MM.1S (cell line): ENCODE data around the gene AMBN.

Experiments
- DNase-seq: peaks from one replicate; pipeline ENCODE4 v3.0.0-alpha.2; 2015
- H2AFZ ChIP-seq: fragments of 300-600 bp; sonication (generic); 2 replicates; pipeline ENCODE4 v1.6.0; 2016; ENCODE audit warnings: antibody characterized with exemption, low read length
- H3F3A ChIP-seq: fragments of 300-600 bp; sonication (generic); 2 replicates; pipeline ENCODE4 v1.6.1; 2016; ENCODE audit warnings: mild to moderate bottlenecking, antibody characterized with exemption, low read length, moderate library complexity, mixed read lengths; ENCODE audit not compliant: insufficient read depth
- H3K27ac ChIP-seq: fragments of 300-600 bp; sonication (generic); 2 replicates; pipeline ENCODE4 v1.5.1; 2016; ENCODE audit warnings: mild to moderate bottlenecking, low read length
- H3K27me3 ChIP-seq: fragments of 300-600 bp; sonication (generic); replicated peaks from 2 replicates; pipeline ENCODE4 v1.6.0; 2016; ENCODE audit warnings: low read length; ENCODE audit not compliant: insufficient read depth
- H3K36me3 ChIP-seq: fragments of 300-600 bp; sonication (generic); replicated peaks from 2 replicates; pipeline ENCODE4 v1.6.1; 2016; ENCODE audit warnings: mild to moderate bottlenecking, low read length, mixed read lengths; ENCODE audit not compliant: insufficient read depth
- H3K4me1 ChIP-seq: fragments of 300-600 bp; sonication (generic); 2 replicates; pipeline ENCODE4 v1.6.1; 2016; ENCODE audit warnings: low read length, mixed read lengths
- H3K4me2 ChIP-seq: fragments of 300-600 bp; sonication (generic); 2 replicates; pipeline ENCODE4 v1.6.0; 2016; ENCODE audit warnings: low read depth, low read length
- H3K4me3 ChIP-seq: fragments of 300-600 bp; sonication (generic); 2 replicates; pipeline ENCODE4 v1.5.1; 2016; ENCODE audit warnings: low read length, mixed read lengths
- H3K79me2 ChIP-seq: fragments of 300-600 bp; sonication (generic); 2 replicates; pipeline ENCODE4 v1.6.1; 2016; ENCODE audit warnings: mixed run types, low read length, mixed read lengths
- H3K9ac ChIP-seq: fragments of 300-600 bp; sonication (generic); 2 replicates; pipeline ENCODE4 v1.6.1; 2016; ENCODE audit warnings: low read length, mixed read lengths
- H3K9me2 ChIP-seq: fragments of 300-600 bp; sonication (generic); replicated peaks from 2 replicates; pipeline ENCODE4 v1.6.1; 2016; ENCODE audit warnings: mild to moderate bottlenecking, low read length, mixed read lengths; ENCODE audit not compliant: insufficient read depth
- H3K9me3 ChIP-seq: fragments of 300-600 bp; sonication (generic); replicated peaks from 2 replicates; pipeline ENCODE4 v1.6.1; 2016; ENCODE audit warnings: mild to moderate bottlenecking, low read length, mixed read lengths; ENCODE audit not compliant: insufficient read depth
- H4K20me1 ChIP-seq: fragments of 300-600 bp; sonication (generic); 2 replicates; pipeline ENCODE4 v1.6.1; 2016; ENCODE audit warnings: mild to moderate bottlenecking, low read length, moderate library complexity, mixed read lengths; ENCODE audit not compliant: insufficient read depth
- CTCF ChIP-seq: fragments of 300-600 bp; sonication (generic); IDR thresholded peaks from 2 replicates; pipeline ENCODE4 v1.5.1; 2016; ENCODE audit warnings: antibody characterized with exemption, low read length, mixed read lengths
- EZH2 ChIP-seq: fragments of 300-600 bp; sonication (generic); optimal IDR thresholded peaks from 2 replicates; pipeline ENCODE3; 2017; ENCODE audit warnings: low read depth, mild to moderate bottlenecking, antibody characterized with exemption, low read length, mixed read lengths
- EZH2phosphoT487 ChIP-seq: fragments of 300-600 bp; sonication (generic); IDR thresholded peaks from 2 replicates; pipeline ENCODE4 v1.6.1; 2018; ENCODE audit warnings: antibody characterized with exemption, low read length

The AMBN gene

GRCh38 chr4:70627620-70628019 is 35.6 kb downstream of the AMBN start:
- Histone ChIP-seq H3K9me2 (no peaks in the 10 kb centered on the region), H3K4me1 (no peaks in the 10 kb centered on the region), H3K27ac (no peak overlapping the region), H3K9ac (no peak overlapping the region), H3K79me2 (no peaks in the 10 kb centered on the region), H3F3A (peaks cover 7% of the 10 kb centered on the region), H3K9me3 (no peaks in the 10 kb centered on the region), H4K20me1 (no peaks in the 10 kb centered on the region), H2AFZ (no peak overlapping the region), H3K4me3 (no peak overlapping the region), H3K36me3 (no peaks in the 10 kb centered on the region), H3K27me3 (no peaks in the 10 kb centered on the region), H3K4me2 (no peak overlapping the region)
- no peak for DNase-seq
- no peak for TF ChIP-seq EZH2
- no peak for TF ChIP-seq CTCF
- no peak for TF ChIP-seq EZH2phosphoT487

- no peak for TF ChIP-seq EZH2
- TF ChIP-seq EZH2phosphoT487 = no peak
- TF ChIP-seq CTCF = no peak
- Histone ChIP-seq H3K9ac (no peak within 1 kb of the TSS), H3K27ac (no peak within 1 kb of the TSS), H3K4me3 (no peak within 1 kb of the TSS), H4K20me1 (no peaks in the 10 kb centered on the region), H3K36me3 (no peaks in the 10 kb centered on the region), H3K9me2 (no peaks in the 10 kb centered on the region), H3K4me2 (no peak within 1 kb of the TSS), H3K27me3 (no peaks in the 10 kb centered on the region), H3K9me3 (no peaks in the 10 kb centered on the region), H3K79me2 (no peaks in the 10 kb centered on the region), H3F3A (peaks cover 7% of the 10 kb centered on the region), H3K4me1 (no peaks in the 10 kb centered on the region), H2AFZ (no peak within 1 kb of the TSS)
- DNase-seq = no peak
These were observed 36.4 kb downstream of the AMBN start, which contains the start of gene ENAM for GRCh38 chr4:70628444-70628843. Gene ENAM (plus strand): TSS chr4:70628744. CDS start chr4:70629501, 757 bp downstream.

GRCh38 chr4:70629469-70630090 is 37.5 kb downstream of the AMBN start:
- no peak overlapping the region for H2AFZ ChIP-seq
- no peaks in the 10 kb centered on the region for H4K20me1 ChIP-seq
- no peak overlapping the region for H3K4me2 ChIP-seq
- no peaks in the 10 kb centered on the region for H3K79me2 ChIP-seq
- H3F3A ChIP-seq = peaks cover under 1% of the 10 kb centered on the region
- DNase-seq = no peak
- H3K4me3 ChIP-seq = no peak overlapping the region
- no peaks in the 10 kb centered on the region for H3K36me3 ChIP-seq
- H3K9me3 ChIP-seq = no peaks in the 10 kb centered on the region
- no peak for TF ChIP-seq EZH2
- no peak for TF ChIP-seq CTCF
- TF ChIP-seq EZH2phosphoT487 = no peak
- no peak overlapping the region for H3K27ac ChIP-seq
- no peaks in the 10 kb centered on the region for H3K27me3 ChIP-seq
- no peaks in the 10 kb centered on the region for H3K9me2 ChIP-seq
- no peaks in the 10 kb centered on the region for H3K4me1 ChIP-seq
- H3K9ac ChIP-seq = no peak overlapping the region
